ENCODE data around the gene CAV2.
"Not testable (repeated sequence)": the region's sequence is repeated elsewhere in the genome, so short reads cannot be mapped to it uniquely, and the experiment has no call there.

CAV2 gene, protein sequence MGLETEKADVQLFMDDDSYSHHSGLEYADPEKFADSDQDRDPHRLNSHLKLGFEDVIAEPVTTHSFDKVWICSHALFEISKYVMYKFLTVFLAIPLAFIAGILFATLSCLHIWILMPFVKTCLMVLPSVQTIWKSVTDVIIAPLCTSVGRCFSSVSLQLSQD

DNA sequence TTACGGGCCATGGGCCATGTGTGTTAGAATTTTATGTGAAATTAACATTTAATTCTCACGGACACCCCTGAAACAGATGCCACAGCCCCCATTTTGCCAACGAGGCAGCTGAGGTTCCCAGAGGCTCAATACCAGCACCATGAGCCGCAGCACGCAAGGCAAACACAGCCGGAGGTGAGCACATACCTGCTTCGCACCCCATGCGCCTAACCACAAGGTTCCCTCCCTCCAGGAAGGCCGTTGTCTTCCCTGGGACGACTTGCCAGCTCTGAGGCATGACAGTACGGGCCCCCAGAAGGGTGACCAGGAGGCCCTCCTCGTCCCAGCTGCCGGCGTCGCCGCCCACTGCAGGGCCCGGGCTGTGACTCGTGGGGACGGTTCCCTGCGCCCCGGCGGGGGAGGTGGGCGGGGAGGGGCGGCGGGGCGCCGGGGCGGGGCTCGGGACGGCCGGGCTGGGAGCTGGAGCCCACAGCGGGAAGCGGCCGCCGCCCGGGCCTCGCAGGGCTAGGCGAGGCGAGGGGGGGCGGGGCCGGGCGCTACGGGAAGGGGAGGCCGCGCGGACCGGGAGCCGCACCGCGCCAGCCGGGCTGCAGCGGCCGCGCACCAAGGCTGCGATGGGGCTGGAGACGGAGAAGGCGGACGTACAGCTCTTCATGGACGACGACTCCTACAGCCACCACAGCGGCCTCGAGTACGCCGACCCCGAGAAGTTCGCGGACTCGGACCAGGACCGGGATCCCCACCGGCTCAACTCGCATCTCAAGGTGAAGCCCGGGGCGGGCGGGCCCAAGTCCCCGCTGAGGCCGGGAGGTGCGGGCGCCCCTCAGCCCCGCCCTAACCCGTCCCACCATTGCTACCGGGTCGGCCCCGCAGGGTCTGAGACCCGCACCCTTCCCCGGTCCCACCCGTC lies at the start of gene CAV2:
CAV2 (plus strand) TSS at position 571 of the 910 bp plus-strand sequence; CDS start at position 615, 44 bp downstream.
- no peak for DNase-seq (ENCODE audit: low spot score)

DNA sequence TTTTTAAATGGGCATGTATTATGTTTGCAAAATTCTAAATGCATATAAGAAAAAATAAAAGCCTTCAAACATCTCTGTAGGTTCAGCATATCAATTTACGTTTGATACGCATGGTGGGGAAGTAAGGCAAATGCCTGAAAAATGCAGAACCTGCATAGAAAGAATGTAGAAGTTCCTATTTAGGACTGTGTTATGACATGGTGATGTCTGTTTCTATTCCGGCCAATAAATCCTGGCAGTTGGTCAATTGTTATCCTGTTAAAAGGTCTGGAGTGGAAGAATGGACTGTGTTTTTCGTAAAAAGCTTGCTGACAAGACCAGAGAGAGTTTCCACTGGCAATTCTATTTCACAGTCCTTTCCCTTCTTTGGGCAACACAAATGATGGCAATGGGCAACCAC lies 49.6 kb upstream of the CAV2 start:
- DNase-seq (ENCODE audit: low spot score) = no peak

DNA sequence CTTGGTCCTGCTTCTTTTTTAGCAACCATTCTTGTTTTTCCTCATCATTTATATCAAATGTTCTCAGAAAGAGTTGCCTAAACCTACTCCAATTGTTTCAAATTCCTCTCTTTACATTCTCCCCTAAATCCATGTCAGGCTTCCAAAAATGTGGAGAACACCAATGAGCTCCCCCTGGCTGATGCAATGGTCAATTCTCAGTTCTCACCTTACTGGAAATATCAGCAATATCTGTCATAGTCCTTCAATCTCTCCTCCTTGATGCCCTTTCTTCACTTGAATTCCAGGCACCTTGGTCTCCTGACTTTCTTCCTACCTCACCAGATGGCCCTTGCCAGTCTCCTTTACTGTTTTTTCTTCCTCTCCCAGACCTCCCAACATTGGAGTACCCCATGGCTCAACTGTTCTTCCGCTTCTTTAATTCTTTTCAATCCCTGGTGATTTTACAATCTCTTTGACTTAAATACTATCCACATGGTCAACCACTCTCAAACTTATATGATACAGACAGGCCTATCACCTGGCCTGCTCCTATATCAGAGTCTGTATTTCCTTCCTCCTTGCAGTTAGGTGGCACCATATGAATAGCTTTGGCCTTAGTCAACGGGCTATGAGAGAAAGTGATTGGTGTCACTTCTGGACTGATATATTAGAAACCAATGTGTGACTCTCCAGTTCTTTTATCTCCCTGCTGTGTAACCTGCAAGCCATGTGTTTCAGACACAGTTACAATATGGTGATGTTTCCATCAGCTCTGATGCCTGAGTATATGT lies 47.4 kb upstream of the CAV2 start:
- DNase-seq (ENCODE audit: low spot score) = no peak

DNA sequence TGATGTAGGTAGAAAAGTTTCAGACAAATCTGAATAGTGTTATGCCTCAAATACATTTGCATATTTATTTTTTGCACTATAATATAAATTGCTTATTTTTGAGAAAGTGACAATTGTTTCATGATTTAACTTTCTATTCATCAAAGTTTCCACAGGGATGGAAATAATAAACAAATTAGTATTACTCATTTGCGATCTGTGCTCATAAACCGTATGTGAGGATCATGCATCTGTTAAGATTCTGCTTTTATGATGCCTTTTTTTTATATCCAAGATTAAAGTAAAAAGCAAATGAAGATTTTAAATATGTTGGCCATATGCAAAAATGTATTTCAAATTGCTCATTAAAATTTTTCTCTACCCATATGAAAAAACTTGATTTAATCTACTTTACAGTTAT lies 45.2 kb upstream of the CAV2 start:
- no peak for DNase-seq (ENCODE audit: low spot score)

DNA sequence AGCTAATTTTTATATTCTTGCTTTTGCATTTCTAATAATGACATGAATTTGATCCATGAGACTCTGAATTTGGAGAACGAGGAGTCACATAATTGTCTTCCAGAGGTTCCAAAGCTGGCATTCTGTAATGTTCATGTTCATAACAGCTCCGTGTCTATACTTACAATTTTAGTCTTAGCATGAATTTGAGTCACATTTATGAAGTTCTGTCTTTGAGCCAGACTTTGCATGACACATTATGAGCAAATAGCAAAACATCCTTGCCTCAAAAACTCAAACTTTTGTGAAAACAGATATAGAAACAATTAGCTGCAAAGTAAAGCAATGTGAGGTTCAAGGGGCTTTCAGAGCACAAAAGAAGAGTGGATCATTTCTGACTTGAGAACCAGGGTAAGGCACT lies 44.5 kb upstream of the CAV2 start:
- DNase-seq (ENCODE audit: low spot score) = no peak

DNA sequence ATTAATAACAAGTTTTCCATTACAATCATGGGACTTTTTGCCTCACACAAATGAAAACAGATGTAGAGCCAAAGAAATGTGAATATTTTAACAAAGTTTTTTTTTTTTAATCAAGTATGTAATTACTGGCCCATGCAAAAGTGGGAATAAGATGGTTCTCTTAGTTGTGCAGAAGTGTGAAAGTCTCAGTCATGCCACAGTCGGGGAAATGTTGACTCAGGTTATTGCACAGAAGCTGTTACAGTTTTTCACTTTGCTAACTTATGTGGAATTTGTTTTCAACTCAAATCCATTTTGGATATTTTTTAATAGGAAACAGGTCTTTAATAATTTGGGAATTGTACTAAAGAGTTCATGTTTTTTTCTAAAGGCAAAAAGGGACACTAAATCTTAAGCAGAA lies 44.0 kb upstream of the CAV2 start:
- no peak for DNase-seq (ENCODE audit: low spot score)

DNA sequence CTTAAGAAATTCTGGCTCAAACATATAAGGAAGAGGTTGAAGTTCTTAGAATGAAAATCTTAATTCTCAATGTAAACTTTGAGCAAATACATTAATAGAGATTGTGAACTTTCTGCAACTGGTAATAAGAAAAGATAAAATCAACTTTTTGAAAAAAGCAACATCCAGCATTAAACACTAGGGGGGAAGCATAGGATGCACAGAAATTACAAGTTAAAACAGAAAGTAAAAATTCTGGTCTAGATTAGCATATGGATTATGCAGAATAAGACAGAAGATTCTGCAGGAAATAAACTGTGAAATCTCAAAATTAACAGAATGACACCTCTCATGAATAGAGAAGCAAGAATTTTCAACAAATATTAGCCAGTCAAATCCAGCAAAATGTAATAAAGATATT lies 38.0 kb upstream of the CAV2 start:
- no peak for DNase-seq (ENCODE audit: low spot score)

DNA sequence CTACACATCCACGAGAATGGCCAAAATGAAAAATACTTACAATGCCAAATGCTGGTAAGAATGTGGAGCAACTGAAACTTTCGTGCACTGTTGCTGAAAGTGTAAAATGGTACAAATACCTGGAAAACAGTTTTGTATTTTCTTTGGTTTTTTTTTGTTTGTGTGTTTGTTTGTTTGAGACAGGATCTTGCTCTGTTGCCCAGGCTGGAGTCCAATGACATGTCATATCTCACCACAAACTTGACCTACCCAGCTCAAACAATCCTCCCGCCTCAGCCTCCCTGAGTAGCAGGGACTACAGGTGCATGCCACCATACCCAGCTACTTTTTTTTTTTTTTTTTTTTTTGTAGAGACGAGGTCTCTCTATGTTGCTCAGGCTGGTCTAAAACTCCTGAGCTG lies 35.6 kb upstream of the CAV2 start:
- no peak for DNase-seq (ENCODE audit: low spot score)

DNA sequence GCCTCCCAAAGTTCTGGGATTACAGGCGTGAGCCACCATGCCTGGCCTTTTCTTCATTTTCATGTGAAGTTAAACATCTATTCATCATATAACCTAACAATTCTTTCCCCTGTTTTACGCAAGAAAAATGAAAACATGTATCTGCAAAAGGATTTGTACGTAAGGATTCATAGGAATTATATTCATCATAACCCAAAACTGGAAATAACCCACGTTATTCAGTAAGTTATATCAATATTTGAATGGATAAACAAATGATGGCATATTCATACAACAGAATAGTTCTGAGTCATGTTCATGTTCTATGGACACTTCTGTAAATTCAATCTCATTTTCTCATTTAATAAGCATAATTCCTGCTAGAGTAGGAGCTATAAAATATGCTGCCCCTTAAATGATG lies 35.2 kb upstream of the CAV2 start:
- DNase-seq (ENCODE audit: low spot score) = no peak

DNA sequence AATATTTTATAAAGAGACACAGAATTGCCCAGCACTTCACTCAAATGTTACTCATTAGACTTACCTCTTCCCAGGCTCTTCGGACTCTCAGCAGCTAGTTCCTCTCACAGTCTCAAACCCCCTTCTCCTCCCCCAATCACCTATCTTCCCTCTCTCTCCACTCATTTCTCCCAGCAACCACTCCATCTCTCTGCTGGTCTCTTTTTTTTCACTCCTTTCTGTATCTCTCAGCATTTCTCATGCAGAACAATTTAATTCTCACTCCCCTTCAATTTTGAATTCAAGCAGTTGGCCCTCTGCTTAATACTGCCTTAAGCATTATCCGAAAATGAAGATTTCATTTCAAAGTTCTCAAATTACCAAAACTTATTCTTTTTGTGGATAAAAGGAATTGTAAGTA lies 34.4 kb upstream of the CAV2 start:
- no peak for DNase-seq (ENCODE audit: low spot score)

DNA sequence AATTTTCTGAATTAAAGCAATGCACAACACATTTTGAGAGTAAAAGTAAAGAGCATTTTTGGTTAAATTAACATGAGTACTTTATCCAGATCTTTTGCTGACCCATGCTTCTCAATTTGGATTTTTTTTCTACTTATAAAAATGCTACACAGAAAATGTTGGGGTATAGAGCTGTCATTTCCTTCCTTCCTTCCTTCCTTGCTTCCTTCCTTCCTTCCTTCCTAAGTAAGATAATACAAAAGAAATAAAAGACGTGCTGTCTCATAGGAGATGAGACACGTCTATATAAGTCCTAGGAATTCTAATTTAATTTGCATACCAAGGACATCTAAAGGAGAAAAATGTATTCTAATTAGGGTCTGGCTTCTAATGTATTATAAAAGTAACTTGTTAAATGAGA lies 31.0 kb upstream of the CAV2 start:
- DNase-seq (ENCODE audit: low spot score) = no peak

DNA sequence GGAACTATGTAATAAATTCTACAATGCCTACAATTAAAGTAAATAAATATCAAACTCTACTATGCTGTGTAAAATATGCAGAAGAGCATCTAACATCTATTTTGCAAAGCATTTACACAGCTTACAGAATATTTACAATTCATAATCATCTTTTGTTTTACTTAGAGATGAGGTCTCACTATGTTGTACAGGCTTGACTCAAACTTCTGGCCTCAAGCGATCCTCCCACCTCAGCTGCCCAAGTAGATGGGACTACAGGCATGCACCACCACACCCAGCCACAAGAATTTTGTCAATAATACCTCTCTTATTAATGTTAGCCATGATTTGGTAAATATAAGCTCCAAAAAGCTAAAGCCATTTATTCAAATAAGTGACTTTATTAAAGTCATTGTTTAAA lies 21.9 kb upstream of the CAV2 start:
- DNase-seq (ENCODE audit: low spot score) = no peak

DNA sequence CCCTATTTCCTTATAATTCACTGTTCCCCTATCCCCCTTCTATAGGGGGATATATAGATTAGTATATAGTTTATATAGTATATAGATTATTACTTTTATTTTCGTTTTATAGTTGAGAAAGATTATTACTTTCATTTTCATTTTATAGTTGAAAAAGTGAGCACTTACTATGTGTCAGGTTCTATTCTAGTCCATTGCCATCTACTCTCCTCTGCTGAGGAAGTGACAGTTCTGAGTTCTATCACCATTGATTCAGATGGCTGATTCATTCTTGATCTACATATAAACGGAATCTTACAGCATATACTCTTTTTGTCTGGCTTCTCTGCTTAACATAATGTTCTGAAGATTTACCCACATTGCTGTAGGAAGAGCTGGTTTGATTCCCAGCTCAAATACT lies 20.7 kb upstream of the CAV2 start:
- no peak for DNase-seq (ENCODE audit: low spot score)

DNA sequence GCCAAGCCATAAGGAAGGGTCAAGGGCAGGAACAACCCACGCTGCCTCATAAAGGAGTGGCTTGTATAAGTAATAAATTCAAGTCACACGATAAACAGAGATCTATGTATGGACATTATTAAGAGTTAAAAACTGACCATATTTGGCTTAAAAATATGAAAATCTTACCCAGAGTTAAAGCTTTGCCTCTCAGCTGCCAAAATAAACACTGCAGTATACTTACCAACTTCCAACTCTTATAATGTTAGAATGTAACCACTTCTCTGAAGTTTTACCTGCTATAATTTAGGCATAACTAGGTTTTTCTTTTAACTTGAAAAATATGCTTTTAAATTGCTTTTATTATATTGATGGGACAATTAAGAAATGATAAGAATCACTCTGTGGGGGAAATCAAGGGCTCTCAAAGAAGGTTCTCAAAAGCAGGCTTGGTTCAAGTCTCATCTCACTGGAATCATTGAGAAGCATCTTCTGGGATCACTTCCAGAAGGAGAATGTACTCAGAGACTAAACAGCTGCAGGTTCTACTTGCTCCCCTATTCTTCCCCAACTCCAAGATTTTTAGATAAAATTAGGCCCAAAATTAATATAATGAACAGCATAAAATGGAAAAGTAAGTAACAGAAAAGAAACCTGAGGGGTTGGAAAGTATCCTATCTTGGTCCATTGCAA lies 16.1 kb upstream of the CAV2 start:
- no peak for DNase-seq (ENCODE audit: low spot score)

DNA sequence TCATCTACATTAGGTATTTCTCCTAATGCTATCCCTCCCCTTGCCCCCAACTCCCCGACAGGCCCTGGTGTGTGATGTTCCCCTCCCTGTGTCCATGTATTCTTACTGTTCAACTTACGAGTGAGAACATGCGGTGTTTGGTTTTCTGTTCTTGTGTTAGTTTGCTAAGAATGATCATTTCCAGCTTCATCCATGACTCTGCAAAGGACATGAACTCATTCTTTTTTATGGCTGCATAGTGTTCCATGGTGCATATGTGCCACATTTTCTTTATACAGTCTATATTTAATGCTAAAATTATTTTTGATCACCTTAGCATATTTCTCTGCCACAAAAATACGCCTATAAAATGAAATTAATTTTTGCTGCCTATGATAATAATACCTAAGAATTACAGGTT lies 15.1 kb upstream of the CAV2 start:
- DNase-seq (ENCODE audit: low spot score) = not testable (repeated sequence)

DNA sequence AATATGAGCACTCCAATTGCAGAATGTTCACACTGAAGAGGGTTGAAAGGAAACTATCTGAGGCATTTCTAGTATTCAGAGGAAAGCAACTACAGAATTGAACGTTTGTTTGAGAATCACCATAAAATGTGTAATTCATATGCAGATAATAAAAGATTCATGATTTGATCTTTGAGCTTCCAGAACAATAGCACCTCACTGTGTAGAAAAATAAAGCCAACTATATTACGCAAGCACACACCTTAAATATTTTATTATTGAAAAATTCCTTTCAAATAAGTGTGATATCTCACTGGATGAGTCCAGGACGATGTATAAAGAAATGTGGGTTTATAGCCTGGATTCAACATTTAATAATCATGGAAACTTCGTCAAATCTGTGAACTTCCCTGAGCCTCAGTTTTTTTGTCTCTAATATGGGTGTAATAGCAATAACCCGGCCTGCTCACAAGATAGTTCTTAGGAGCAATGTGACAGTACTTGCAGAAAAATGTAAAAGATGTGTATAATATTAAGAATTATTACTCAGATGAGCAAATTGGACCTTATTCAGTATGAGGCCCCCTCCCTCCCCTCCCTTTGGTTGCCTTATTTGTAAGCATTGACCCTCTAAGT lies 11.5 kb upstream of the CAV2 start:
- no peak for DNase-seq (ENCODE audit: low spot score)

DNA sequence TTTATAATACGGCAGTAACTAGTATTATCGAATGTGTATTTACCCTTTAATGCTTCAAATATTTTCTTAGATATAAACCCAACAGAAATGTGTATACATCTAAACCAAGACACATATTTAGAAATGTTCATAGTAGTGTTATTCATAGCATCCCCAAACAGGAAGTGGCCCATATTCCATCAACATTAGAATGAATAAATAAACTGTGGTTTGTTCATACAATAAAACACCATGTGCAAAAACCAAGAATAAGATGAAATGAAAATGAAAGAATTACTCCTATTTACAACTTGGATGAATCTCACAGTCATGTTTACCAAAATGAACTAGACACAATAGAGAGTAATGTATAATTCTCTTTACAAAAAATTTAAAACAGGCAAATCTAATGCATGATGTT lies 9.2 kb upstream of the CAV2 start:
- DNase-seq (ENCODE audit: low spot score) = no peak

DNA sequence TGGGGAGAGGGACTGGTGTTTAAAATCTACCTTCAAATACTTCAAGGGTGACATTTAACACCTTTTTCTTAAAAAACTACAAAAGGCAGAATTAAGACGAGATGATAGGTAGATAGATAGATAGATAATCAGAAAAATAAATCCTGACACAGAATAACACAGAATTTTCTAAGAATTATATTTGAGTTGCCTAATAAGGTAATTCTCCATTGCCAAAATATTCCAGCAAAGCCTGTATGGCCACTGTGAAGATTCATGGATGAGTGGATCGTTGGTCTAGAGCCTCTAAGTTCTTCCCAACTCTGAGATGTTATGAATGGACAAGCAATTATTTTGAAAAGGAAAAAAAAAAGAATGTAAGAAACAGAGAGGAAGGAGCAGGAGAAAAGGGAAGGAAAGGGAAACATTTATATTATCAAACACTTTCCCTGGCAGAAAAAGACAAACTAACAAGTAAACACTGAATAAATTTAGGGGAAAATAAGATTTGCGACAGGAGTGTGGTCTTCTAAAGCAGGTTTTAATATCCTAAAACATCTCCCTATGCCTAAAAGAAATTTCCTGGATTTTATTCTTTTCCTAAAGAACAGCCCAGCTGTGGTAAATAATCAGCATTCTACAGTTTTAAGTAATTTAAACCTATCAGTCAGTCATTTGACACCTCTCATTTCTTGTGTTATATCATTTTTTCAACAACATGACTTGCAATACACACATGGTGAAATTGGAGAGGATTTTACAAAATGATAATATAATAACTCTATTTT lies 7.5 kb upstream of the CAV2 start:
- no peak for DNase-seq (ENCODE audit: low spot score)

DNA sequence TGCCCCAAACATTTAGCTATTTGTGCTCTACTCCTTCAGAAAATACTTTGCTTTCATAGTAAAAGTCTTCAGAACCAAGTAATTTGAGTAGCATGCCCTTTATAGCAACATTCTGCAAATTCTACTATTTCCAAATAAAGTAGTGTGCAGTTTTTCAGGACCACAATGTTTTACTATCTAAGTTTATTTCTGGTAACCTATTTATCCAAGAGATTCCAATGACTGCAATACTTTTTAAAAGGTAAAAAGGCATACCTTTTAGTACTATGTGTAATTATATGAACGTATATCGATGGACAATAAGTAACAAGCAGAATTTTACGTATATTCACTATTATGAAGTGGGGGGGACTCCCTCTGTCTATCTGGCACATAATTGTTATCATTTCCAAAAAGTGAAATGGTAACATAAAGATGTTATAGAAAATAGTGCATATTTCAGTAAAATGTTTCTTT lies 6.9 kb upstream of the CAV2 start:
- DNase-seq (ENCODE audit: low spot score) = no peak

DNA sequence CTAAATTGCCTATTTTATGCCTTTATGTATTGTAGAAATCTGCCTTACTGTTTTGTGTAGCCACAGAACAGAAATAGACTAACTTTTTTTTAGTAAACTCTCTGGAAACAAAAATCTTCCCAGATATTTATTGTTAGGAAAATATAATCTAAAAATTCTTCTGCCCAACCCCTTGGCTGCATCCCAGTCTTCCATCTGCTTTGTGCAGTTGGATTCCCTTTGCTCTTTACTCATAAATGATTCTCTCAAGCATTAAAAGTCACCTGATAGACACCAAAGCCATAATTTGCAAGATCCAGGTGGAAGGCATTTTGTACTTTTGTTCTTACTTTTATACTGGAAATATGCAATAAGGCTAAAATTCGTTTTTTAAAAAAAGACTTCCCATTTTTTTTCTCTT lies 6.1 kb upstream of the CAV2 start:
- DNase-seq (ENCODE audit: low spot score) = no peak

DNA sequence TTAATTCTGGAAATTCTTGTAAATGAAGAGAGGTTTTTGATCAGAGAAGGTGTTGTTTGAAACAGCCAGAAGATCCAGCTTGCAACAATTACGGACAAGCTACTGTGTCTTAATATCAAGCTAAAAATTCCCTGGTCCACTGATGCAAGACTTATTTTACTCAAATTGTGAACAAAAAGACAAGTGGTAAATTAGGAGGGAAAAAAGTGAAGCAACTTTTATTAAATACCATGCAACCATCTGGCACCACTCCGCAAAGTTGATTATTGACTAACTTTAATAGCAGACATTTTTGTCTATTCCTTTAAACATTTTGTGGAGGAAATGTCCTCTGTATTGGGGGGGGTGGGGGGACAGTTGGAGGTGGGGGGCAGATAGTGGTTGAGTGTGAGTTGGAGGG lies 5.1 kb upstream of the CAV2 start:
- DNase-seq (ENCODE audit: low spot score) = no peak
